Stomach (tissue), 4 donors: ENCODE data around the gene TERB2.
"Not testable (repeated sequence)": the region's sequence is repeated elsewhere in the genome, so short reads cannot be mapped to it uniquely, and the experiment has no call there.

Experiments used
- EP300 ChIP-seq: sonication (generic); formaldehyde crosslinking; IDR thresholded peaks from one replicate; pipeline ENCODE4 v1.6.1; 2017; ENCODE audit warnings: antibody characterized with exemption
- TF ChIP-seq, protein P1 (sequence below), 7 experiments: fragments of 450-650 bp in 4 of 7; fragments of 200-600 bp in 3 of 7; sonication (generic) in 3 of 7; IDR thresholded peaks; one replicate each; pipeline ENCODE4 v1.5.1; 2016 to 2019; ENCODE audit warnings: antibody characterized with exemption in 7 of 7, control low read depth in 2 of 7, mild to moderate bottlenecking in 1 of 7

DNA sequence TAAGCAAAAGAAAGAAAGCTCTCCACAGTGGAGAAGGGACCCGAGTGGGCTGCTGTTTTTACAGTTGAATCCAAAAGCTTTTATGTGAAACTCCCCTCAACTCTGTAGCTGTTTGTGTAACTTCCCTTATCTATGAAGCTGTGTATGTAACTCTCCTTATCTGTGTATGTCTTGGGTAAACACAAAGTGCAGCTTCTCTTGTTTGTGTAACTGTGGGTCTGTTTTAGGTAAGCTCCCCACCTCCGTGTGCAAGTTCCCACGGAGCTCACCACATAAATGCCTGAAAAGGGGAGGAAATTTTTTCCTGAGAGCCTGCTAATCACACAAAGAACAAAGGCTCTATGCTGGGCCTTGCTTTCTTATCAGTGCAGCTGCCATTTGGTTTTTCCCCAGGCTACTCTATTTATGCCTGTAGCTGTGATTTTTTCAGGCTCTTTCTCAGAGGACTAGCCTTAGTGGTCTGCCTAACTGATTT lies 43.5 kb upstream of the TERB2 start:
- TF ChIP-seq EP300: not testable (repeated sequence)
- TF ChIP-seq, protein P1, sequence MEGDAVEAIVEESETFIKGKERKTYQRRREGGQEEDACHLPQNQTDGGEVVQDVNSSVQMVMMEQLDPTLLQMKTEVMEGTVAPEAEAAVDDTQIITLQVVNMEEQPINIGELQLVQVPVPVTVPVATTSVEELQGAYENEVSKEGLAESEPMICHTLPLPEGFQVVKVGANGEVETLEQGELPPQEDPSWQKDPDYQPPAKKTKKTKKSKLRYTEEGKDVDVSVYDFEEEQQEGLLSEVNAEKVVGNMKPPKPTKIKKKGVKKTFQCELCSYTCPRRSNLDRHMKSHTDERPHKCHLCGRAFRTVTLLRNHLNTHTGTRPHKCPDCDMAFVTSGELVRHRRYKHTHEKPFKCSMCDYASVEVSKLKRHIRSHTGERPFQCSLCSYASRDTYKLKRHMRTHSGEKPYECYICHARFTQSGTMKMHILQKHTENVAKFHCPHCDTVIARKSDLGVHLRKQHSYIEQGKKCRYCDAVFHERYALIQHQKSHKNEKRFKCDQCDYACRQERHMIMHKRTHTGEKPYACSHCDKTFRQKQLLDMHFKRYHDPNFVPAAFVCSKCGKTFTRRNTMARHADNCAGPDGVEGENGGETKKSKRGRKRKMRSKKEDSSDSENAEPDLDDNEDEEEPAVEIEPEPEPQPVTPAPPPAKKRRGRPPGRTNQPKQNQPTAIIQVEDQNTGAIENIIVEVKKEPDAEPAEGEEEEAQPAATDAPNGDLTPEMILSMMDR (IDR thresholded peaks at IDR 0.05): not testable (repeated sequence)
